GM12892 (cell line): ENCODE measurements around the gene SGIP1.

Experiments used
- POLR2A ChIP-seq: IDR thresholded peaks from 2 replicates; pipeline ENCODE4 v1.6.1; 2011; ENCODE audit warnings: low read depth, low read length, control low read depth
- POLR2AphosphoS5 ChIP-seq: IDR thresholded peaks from 2 replicates; pipeline ENCODE4 v1.6.1; 2011; ENCODE audit warnings: low read depth, low read length, control low read depth

DNA sequence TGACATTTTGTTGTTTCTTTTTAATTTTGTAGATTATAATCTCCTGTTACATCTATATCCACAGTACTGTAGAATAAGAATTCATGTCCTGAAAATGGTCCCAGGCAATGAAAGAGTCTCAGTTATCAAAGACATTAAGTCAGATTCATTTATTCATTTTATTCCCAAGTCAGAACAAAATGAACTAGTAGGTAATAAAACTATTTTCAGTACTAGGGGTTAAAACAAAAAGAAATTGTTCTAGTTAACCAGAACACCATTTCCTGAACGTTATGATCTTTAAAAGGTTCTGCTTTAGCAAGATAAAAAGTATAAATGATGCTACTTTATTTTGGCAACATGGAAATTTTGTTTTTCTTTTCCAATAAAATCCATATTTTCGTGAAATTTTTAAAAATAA, 211.5 kb downstream of the SGIP1 start:
- TF ChIP-seq POLR2A (no peak), POLR2AphosphoS5 (no peak)
